HG03108 (cell line): ENCODE results near the gene CMSS1.
A peak's percentile ranks its signal among the peaks of the same experiment; 100 is the strongest.
"Not testable (repeated sequence)": the region's sequence is repeated elsewhere in the genome, so short reads cannot be mapped to it uniquely, and the experiment has no call there.

Experiments
- ATAC-seq: cut with Tn5 transposase; IDR thresholded peaks from one replicate; pipeline ENCODE4 v1.9.1; 2021; ENCODE audit warnings: moderate library complexity; ENCODE audit not compliant: unreplicated experiment

Gene CMSS1

DNA sequence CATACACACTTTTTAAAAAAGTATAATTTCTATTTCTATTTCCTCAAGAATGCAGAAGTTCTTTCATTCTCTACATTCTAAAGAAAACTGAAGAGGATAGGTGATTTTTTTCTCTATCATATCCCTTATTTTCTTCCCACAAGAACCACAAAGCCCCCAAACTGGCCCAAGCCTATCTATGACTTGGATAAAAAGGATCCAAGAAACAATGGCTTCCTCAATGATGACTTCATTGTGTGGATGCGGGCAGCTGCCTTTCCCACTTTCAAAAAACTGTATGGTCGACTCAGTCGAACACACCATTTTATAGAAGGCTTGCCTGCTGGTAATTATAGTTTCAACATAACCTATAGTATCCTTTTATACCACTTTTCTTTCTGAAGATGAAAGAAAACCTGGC is 390.2 kb downstream of the CMSS1 start:
- ATAC-seq: no peak

DNA sequence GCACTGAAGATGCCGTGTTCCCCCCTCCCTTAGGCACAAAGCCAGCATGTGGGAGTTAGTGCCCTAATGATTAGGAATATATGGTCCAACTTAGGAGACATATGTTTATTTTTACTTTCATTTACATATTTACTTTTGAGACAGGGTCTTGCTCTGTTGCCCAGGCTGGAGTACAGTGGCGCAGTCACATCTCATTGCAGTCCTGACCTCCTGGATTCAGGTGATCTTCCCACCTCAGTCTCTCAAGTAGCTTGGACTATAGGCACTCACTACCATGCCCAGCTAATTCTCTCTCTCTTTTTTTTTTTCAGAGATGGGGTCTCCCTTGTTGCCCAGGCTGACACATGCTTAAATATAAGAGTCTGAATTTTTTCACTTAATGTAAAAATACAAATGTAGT is 391.5 kb downstream of the CMSS1 start:
- ATAC-seq: no peak

GRCh38 chr3:100209948-100210771 is 392.5 kb downstream of the CMSS1 start:
- ATAC-seq: peak; percentile 98

DNA sequence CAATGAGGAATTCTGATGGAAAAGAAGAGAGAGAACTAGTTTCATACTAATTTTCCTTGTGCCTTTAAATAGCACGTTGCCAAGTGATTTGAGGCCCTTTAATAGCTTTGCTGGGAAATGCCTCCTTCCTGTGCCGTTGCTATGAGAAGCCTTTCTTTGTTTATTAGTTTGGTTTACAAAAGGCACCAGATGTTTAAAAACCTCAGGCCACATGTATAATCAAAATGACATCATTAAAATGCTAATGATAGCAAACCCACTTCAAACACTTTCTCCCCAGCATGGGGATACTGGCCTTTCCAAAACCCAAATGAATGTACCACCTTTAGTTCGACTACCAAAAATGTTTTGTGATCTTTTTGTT is 393.1 kb downstream of the CMSS1 start:
- no peak for ATAC-seq

DNA sequence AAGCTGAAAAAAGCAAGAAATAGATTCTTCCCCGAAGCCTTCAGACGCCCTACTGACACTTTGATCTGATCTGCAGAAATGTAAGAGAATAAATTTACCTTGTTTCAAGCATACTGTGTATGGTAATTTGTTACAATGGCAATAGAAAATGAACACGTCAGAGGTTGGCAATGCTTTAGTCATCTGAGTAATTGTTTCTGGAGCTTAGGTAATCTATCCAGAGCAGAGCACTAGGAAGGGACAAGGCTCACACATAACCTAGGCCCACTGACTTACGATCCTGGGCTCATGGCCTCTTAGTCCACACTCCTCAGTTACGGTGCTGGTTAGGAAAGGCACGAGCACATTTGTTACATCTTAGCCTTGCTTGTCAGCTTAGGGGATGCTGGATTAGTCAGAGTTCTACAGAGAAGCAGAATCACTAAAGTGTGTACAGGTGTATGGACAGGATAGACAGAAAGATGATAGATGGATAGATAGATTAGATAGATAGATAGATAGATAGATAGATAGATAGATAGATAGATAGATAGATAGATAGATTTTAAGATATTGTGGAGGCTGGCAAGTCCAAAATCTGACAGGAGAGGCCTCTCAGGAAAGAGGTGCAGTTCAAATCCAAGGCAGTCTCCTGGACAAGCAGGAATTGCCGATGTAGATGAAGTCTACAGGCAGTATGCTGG is 396.4 kb downstream of the CMSS1 start:
- ATAC-seq: no peak

DNA sequence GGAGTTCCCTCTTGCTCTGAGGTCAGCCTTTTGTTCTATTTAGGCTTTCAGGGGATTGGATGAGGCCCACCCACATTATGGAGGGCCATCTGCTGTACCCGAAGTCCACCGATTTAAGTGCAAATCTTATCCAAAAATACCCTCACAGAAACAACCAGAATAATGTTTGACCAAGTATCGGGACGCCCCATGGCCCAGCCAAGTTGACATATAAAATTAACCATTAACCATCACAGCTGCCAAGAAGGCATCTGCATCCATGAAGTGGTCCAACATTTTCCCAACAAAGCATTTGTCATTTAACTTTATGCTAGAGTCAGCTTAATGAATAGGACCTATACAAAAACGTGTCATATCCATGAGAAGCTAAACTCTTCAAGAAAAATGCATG is 396.9 kb downstream of the CMSS1 start:
- no peak for ATAC-seq

DNA sequence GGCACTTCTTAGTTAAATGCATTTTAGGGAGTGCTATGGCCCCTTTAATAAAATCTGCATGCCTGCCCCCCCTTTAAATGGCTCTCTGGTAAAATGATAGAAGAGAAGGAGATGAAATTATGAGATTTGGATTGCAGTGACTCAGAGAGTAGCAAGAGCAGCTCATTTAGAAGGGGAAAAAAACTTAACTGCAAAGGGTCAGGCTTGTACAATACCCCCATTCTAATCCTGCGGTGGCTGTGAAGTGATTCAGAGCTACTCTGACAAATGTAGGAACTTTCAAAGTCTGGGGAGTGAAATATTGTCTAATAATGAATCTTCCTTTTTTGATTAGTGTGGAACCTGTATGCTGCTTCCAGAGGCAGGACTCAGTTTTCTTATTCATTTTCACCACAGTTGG is 399.1 kb downstream of the CMSS1 start:
- no peak for ATAC-seq

DNA sequence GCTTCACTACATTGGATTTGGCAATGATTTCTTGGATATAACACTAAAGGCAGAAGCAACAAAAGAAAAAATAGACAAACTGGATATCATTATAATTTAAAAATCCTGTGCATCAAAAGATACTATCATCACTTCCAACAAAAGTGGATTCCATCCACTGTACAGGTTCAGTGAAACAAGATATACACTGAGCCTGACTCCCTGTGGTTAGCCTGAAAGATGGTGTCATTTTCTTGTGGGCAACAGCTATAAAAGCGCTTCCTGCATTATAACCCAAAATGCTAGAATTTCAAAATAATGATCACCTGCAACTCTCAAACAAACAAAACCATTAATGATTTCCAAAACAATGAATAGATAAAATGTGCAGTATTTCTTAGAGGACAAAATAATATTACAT is 403.5 kb downstream of the CMSS1 start:
- ATAC-seq: no peak

- no peak for ATAC-seq
These were observed 407.5 kb downstream of the CMSS1 start for GRCh38 chr3:100225193-100225592.

GRCh38 chr3:100225883-100226282 is 408.2 kb downstream of the CMSS1 start:
- ATAC-seq: no peak

GRCh38 chr3:100226712-100227429 is 409.2 kb downstream of the CMSS1 start:
- ATAC-seq: no peak

DNA sequence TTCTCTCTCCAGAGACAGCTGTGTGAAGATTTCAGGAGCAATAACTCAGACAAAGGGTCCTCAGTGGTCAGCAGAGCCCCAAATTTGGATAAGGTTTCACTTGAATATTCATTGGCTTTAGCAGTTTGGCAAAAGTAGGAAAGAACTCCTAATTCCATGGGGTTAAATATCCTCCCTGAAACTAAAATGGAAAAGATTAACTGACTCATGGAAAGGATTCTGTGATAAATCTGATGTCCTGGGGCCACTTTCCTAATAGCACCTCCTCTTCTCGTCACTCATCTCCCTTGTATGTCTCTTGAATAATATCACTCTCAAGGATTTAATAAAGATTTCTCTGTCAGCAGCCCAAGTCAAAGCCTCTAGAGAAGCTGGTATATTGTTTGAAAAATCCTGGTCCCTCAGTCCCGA is 409.9 kb downstream of the CMSS1 start:
- ATAC-seq: no peak

- no peak for ATAC-seq
These were observed 410.6 kb downstream of the CMSS1 start for GRCh38 chr3:100228247-100228646.

DNA sequence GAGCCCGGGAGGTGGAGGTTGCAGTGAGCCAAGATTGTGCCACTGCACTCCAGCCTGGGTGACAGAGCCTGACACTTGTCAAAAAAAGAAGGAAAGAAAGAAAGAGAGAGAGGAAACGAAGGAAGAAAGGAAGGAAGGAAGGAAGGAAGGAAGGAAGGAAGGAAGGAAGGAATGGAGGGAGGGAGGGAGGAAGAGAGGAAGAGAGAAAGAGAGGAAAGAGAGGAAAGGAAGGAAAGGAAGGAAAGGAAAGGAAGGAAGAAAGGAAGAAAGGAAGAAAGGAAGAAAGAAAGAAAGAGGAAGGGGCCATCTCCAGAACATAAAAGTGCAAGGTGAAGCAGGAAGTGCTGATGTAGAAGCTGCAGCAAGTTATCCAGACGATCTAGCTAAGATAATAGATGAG is 411.5 kb downstream of the CMSS1 start:
- ATAC-seq: not testable (repeated sequence)

GRCh38 chr3:100230710-100231109 is 413.0 kb downstream of the CMSS1 start:
- no peak for ATAC-seq
